Common myeloid progenitor, CD34-positive (primary cell): Measurements from ENCODE around the gene CCDC148. TPM values are rescaled to one million over a fixed set of nuclear protein-coding genes. Genes with fewer than 3 reads are reported as not detected.

Source experiments
- CTCF ChIA-PET: fragments of 350-600 bp; sonication (Branson Sonifier 250); formaldehyde crosslinking; loops from one replicate; lab custom pipeline; 2021; ENCODE audit warnings: antibody characterized with exemption; lab: Charles Lee
- POLR2A ChIA-PET: fragments of 350-600 bp; sonication (Branson Sonifier 250); formaldehyde crosslinking; loops from one replicate; lab custom pipeline; 2021; ENCODE audit warnings: antibody characterized with exemption; lab: Charles Lee
- DNase-seq, 3 donors: peaks; one replicate each; pipeline versions ENCODE4 v3.0.0 to v3.0.0-alpha.2; 2013
- H3K27ac ChIP-seq, 2 experiments: 1 replicate in 1 of 2; 2 replicates in 1 of 2; pipeline ENCODE4 v1.7.0; 2013; ENCODE audit warnings: inconsistent platforms in 2 of 2, low read length in 2 of 2, mild to moderate bottlenecking in 2 of 2, low read depth in 1 of 2, moderate library complexity in 1 of 2; ENCODE audit not compliant: severe bottlenecking in 2 of 2, insufficient read depth in 1 of 2, poor library complexity in 1 of 2
- H3K27me3 ChIP-seq, 5 experiments: replicated peaks in 2 of 5; 1 replicate in 3 of 5; 2 replicates in 2 of 5; pipeline versions ENCODE4 v1.6.1 to v1.7.0; 2013; ENCODE audit warnings: low read length in 4 of 5, mild to moderate bottlenecking in 2 of 5, moderate library complexity in 2 of 5, inconsistent platforms in 1 of 5; ENCODE audit not compliant: insufficient read depth in 5 of 5, control insufficient read depth in 4 of 5
- H3K36me3 ChIP-seq, 4 experiments: 1 replicate in 2 of 4; 2 replicates in 2 of 4; pipeline versions ENCODE4 v1.6.1 to v1.7.0; 2013; ENCODE audit warnings: low read length in 3 of 4, control low read depth in 1 of 4, mild to moderate bottlenecking in 1 of 4; ENCODE audit not compliant: control insufficient read depth in 4 of 4, insufficient read depth in 4 of 4
- H3K4me1 ChIP-seq, 4 experiments: 1 replicate in 3 of 4; 2 replicates in 1 of 4; pipeline versions ENCODE4 v1.6.1 to v1.7.1; 2013; ENCODE audit warnings: low read length in 3 of 4, mild to moderate bottlenecking in 3 of 4, control low read depth in 1 of 4, inconsistent platforms in 1 of 4, moderate library complexity in 1 of 4; ENCODE audit not compliant: control insufficient read depth in 4 of 4, insufficient read depth in 4 of 4; ENCODE audit errors: control extremely low read depth in 1 of 4
- H3K4me3 ChIP-seq, 7 experiments: 1 replicate in 4 of 7; 2 replicates in 3 of 7; pipeline versions ENCODE4 v1.5.1 to v1.7.0; 2013; ENCODE audit warnings: mild to moderate bottlenecking in 7 of 7, low read length in 6 of 7, moderate library complexity in 6 of 7, inconsistent platforms in 2 of 7, low read depth in 2 of 7, control low read depth in 1 of 7; ENCODE audit not compliant: insufficient read depth in 4 of 7, control insufficient read depth in 1 of 7; ENCODE audit errors: extremely low read depth in 1 of 7
- H3K9me3 ChIP-seq, 5 experiments: 1 replicate in 4 of 5; 2 replicates in 1 of 5; pipeline versions ENCODE4 v1.6.1 to v1.7.1; 2013; ENCODE audit warnings: low read length in 4 of 5, mild to moderate bottlenecking in 2 of 5, inconsistent platforms in 1 of 5, low read depth in 1 of 5, moderate library complexity in 1 of 5; ENCODE audit not compliant: control insufficient read depth in 4 of 5, insufficient read depth in 2 of 5; ENCODE audit errors: control extremely low read depth in 1 of 5
- WGBS: methylation state at CpG from one replicate; pipeline ENCODE4 v1.1.5; 2013; ENCODE audit not compliant: insufficient coverage; 5-methylcytosine and 5-hydroxymethylcytosine counted together
- polyA plus RNA-seq: library from polyadenylated mRNA; unstranded; fragments of 120-200 nt; gene quantifications from one replicate; pipeline ENCODE4 v1.2.1, GENCODE V29; 2013

CCDC148 gene
- 0.40 TPM for polyA plus RNA-seq

GRCh38 chr2:158456309-158457066 is at the start of gene CCDC148, which contains the start of gene PKP4:
Gene CCDC148, minus strand, starts transcription at chr2:158456753. Its CDS starts 314 bp downstream, at chr2:158456439.
Gene PKP4, plus strand, starts transcription at chr2:158456952. Its CDS starts 76,233 bp downstream, at chr2:158533185.
- DNase-seq, result peak; percentile 92 to 96 (median 95)
- ChIA-PET POLR2A (no interaction called here), CTCF (interaction anchor here (0.7 to 3.5 kb wide), 8 partner anchors 12 to 629 kb away, joined by 3 to 19 read pairs (median 4); no protein-coding TSS in a partner anchor)
- Histone ChIP-seq H3K9me3 (no peaks in the 10 kb centered on the region), H3K4me3 (peak within 1 kb of the TSS; percentile 76 to 92 (median 83)), H3K36me3 (no peaks in the 10 kb centered on the region), H3K27ac (peak within 1 kb of the TSS; percentile 29 to 79), H3K4me1 (peaks cover 10 to 30% (median 19%) of the 10 kb centered on the region in 4 experiments), H3K27me3 (peaks cover 0 to 4% (median 0%) of the 10 kb centered on the region in 5 experiments)
- under 1% methylated on average over 16 of the region's 48 CpGs for WGBS

GRCh38 chr2:158505448-158505934 is 48.9 kb upstream of the CCDC148 start:
- POLR2A ChIA-PET, result no interaction called here
- CTCF ChIA-PET, result interaction anchor here (1.4 to 1.5 kb wide), 2 partner anchors 13 kb away, joined by 3 to 5 read pairs; no protein-coding TSS in a partner anchor

GRCh38 chr2:158504088-158504487 is 47.5 kb upstream of the CCDC148 start:
- no peaks in the 10 kb centered on the region for H3K27me3 ChIP-seq
- POLR2A ChIA-PET, result no interaction called here
- no peak for DNase-seq
- 100% methylated on average over 2 of the region's 3 CpGs for WGBS
- no peak overlapping the region for H3K27ac ChIP-seq
- no peaks in the 10 kb centered on the region for H3K9me3 ChIP-seq
- no peak overlapping the region for H3K4me3 ChIP-seq
- CTCF ChIA-PET, result interaction anchor here (1.5 kb wide), 1 partner anchor 12 kb away, joined by 3 read pairs; no protein-coding TSS in a partner anchor
- no peaks in the 10 kb centered on the region for H3K36me3 ChIP-seq
- no peaks in the 10 kb centered on the region for H3K4me1 ChIP-seq

More at GRCh38 chr2:158505448-158505934, 48.9 kb upstream of the CCDC148 start:
- no peaks in the 10 kb centered on the region for H3K27me3 ChIP-seq
- no peaks in the 10 kb centered on the region for H3K4me1 ChIP-seq
- H3K9me3 ChIP-seq, result no peaks in the 10 kb centered on the region
- no peak for DNase-seq
- no peaks in the 10 kb centered on the region for H3K36me3 ChIP-seq
- no peak overlapping the region for H3K4me3 ChIP-seq
- no peak overlapping the region for H3K27ac ChIP-seq
- WGBS, result 95% methylated on average over 2 of the region's 4 CpGs

- no peaks in the 10 kb centered on the region for H3K4me1 ChIP-seq
- no peaks in the 10 kb centered on the region for H3K36me3 ChIP-seq
- H3K27me3 ChIP-seq, result no peaks in the 10 kb centered on the region
- H3K4me3 ChIP-seq, result no peak overlapping the region
- ChIA-PET CTCF (no interaction called here), POLR2A (no interaction called here)
- H3K9me3 ChIP-seq, result no peaks in the 10 kb centered on the region
- no CpG with 5 or more reads among the region's 2 CpGs for WGBS
- DNase-seq, result no peak
- no peak overlapping the region for H3K27ac ChIP-seq
Measured at GRCh38 chr2:158502974-158503373, 46.4 kb upstream of the CCDC148 start.

GRCh38 chr2:158501301-158501700 is 44.7 kb upstream of the CCDC148 start:
- Histone ChIP-seq H3K27me3 (no peaks in the 10 kb centered on the region), H3K4me3 (no peak overlapping the region), H3K27ac (no peak overlapping the region), H3K36me3 (no peaks in the 10 kb centered on the region), H3K9me3 (no peaks in the 10 kb centered on the region), H3K4me1 (no peaks in the 10 kb centered on the region)
- CTCF ChIA-PET, result interaction anchor here (0.7 kb wide), 1 partner anchor 11 kb away, joined by 3 read pairs; no protein-coding TSS in a partner anchor
- DNase-seq, result no peak
- no CpG with 5 or more reads among the region's 1 CpG for WGBS
- POLR2A ChIA-PET, result interaction anchor here (0.7 kb wide), 1 partner anchor 162 kb away, joined by 4 read pairs; no protein-coding TSS in a partner anchor

GRCh38 chr2:158500333-158500732 is 43.8 kb upstream of the CCDC148 start:
- H3K9me3 ChIP-seq, result no peaks in the 10 kb centered on the region
- H3K4me3 ChIP-seq, result no peak overlapping the region
- no peaks in the 10 kb centered on the region for H3K36me3 ChIP-seq
- ChIA-PET CTCF (no interaction called here), POLR2A (no interaction called here)
- DNase-seq, result no peak
- no peak overlapping the region for H3K27ac ChIP-seq
- WGBS, result 100% methylated on average over 2 of the region's 2 CpGs
- no peaks in the 10 kb centered on the region for H3K4me1 ChIP-seq
- H3K27me3 ChIP-seq, result no peaks in the 10 kb centered on the region

GRCh38 chr2:158499383-158499782 is 42.8 kb upstream of the CCDC148 start:
- H3K4me3 ChIP-seq, result no peak overlapping the region
- POLR2A ChIA-PET, result no interaction called here
- no CpG with 5 or more reads among the region's 2 CpGs for WGBS
- no peaks in the 10 kb centered on the region for H3K9me3 ChIP-seq
- no peaks in the 10 kb centered on the region for H3K27me3 ChIP-seq
- no peaks in the 10 kb centered on the region for H3K4me1 ChIP-seq
- no peaks in the 10 kb centered on the region for H3K36me3 ChIP-seq
- DNase-seq, result no peak
- CTCF ChIA-PET, result no interaction called here
- H3K27ac ChIP-seq, result no peak overlapping the region
